A204.1 (cell line): ENCODE results near the gene ARF3.
"Not testable (repeated sequence)": the region's sequence is repeated elsewhere in the genome, so short reads cannot be mapped to it uniquely, and the experiment has no call there.

Experiments used
- FAIRE-seq: peaks from 2 replicates; lab custom pipeline; 2012; peaks lifted over from hg19 to GRCh38; lab: Jason Lieb, UNC

Gene ARF3

DNA sequence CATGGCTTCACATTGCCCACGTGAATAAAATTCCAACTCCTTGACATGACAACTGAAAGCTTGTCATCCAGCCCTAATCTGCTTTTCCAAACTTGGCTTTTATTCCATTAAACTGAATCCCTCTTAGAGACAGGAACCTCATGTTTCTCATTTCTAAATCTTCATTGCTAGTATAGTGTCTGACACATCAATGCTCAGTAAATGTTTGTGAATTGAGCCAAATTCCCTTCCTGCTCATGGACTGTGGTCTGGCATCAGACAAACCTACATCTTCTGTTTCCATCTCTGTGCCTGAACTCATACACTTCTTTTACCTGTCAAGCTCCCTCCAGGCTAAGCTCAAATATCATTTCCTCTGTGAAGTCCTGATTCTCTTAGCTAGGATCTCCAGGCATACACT is 27.7 kb downstream of the ARF3 start:
- FAIRE-seq: no peak

DNA sequence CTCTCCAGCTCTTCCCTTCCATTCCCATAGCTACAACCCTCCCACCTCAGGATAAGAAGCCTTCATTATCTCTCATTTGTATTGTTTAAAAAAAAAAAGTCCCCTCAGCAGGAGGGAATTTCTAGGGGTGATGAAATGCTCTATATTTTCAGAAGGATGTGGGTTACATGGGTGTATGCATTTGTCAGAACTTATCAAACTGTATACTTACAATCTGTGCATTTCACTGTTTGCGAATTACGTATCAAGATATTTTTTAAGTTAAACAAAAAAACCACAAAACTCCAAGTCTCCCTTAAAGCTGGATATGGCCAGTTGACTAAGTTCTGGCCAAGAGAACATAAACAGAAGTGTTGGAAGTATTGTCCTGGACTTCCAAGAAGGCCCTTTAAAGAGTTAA is 30.0 kb downstream of the ARF3 start:
- FAIRE-seq: no peak

DNA sequence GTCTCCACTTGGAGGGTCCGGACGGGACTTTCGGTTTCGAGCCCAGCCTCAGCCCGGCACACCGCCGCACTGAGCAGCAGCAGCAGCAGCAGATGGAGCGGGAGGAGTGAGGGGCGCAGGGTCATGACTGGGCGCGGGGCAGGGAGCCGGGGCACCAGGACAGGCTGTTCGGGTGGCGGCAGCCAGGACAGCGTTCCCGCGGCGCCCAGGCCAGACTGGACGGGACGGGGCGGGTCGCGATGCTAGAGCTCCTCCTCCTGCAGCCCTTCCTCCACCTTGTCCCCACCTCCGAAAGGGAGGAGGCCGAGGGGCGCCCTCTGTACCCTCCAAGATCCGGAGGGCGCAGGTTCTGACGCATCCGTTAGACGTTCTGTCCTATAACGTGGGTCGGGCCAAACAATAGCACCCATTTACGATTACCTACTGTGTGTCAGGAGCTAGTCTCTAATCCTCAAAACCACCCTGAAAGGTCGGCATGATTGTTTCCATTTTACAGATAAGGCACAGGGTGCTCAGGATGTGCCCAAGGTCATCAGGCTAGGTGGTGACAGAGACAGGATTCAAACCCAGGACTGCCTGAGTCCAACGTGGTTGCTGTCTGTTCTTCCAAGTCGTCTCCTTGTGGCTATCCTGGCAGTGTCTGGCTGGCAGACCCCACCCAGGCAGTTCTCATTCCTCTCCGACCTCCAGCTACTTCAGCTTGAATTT is 31.8 kb downstream of the ARF3 start, which contains the start of gene FKBP11:
Gene FKBP11 (minus strand): TSS at position 189 of the 708 bp plus-strand sequence. CDS start 64 bp downstream, at position 125.
- FAIRE-seq: no peak

DNA sequence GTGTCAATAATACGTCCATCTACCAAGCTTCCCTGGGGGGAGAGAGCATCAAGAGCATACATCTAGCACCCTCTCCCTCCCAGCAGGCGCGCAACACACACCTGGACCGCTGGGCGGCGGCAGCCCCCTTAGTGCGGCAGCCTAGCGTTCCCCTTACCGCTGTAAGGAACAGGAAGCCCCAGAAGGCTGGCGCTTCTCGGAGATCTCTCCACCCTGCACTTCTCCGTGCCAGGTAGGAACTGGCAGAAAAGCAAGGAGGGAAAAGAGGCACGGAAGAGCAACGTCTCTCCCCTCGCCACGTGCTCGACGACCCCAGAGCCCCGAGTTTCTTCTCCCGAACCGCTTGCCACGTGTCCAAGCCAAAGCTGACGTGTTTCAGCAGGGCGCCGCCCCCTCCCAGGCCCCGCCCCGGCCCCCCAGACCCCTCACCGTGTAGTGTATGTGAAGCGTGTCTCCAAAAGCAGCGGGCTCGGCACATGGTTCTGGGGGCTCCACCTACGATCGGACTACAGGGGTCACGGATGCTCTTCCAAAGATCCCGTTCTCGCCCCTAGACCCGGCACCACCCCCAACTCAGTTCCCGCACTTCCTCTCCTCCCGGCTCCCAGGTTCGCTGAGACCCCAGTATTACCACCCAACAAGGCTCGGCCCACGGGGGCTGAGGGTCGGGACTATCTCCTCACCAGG is 32.5 kb downstream of the ARF3 start:
- no peak for FAIRE-seq

DNA sequence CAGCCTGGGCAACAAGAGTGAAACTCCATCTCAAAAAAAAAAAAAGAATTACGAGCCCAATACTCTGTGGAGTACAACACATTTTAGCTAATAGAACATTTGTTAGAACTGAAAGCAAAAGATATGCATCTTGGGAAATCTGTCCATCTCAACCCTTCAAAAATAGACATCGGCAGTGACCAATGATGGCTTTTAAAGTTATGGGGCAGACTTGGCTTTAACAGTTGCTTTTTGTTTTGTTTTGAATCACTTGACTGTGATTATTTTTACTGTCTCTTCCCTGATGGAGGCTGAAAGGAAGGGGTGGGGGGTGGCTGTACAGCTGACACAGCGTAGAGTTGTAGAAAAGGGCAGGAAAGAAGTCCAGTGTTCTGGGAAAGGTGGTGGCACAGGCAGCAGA is 34.2 kb downstream of the ARF3 start:
- no peak for FAIRE-seq

DNA sequence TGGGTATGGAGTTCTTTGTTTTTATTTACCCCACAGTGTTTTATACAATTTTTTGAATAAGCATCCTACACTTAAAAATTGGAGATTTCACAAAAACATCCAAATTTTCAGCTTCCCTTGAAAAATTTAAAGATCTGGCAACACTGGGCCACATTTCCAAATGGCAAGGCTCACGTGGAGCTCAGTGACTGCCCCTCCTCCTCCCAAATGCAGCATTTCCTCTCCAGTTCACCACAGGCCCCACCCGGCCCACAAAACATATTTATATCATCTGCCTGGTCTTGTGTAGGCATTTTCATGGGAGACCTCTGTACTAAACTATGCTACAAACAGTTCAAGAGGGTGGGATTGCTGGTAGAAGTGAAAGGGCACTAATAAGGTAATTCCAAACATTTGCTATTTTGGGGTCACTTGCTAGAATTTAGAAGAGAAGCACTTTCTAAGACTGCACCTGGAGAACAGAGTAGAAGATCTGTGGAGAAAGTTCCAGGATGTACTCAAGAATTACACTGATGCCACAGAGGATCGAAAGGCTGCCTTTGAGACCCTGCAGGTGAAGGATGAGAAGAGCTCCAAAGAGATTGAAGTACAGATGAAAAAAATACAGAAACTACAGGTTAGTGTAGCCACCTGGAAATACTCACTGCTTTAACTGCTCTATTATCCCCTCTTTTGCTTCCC is 39.3 kb downstream of the ARF3 start:
- FAIRE-seq: no peak

DNA sequence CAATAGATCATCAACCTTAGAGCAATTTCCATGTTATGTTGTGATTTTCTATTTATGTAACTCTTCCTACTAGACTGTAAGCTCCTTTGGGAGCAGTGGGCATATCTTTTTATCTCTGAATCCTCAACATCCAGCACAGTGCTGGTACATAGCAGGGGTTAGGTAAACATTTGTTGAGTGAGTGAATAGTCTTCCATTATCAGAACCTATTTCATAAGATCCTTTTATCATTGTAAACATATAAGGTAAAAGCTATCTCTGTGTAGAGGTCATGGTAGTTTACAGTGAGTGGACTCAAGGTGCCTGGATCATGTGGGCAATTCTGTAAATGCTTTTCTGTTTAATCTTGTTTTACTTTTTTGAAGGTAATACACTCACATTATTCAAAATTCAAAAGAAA is 47.1 kb downstream of the ARF3 start:
- FAIRE-seq: no peak

DNA sequence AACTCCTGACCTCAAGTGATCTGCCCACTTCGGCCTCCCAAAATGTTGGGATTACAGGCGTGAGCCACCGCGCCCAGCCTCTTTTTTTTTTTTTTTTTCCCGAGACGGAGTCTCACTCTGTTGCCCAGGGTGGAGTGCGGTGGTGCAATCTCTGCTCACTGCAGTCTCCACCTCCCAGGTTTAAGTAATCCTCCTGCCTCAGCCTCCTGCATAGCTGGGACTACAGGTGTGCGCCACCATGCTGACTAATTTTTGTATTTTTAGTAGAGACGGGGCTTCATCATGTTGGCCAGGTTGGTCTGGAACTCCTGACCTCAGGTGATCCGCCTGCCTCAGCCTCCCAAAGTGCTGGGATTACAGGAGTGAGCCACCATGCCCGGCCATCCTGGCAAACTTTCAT is 47.6 kb downstream of the ARF3 start:
- not testable (repeated sequence) for FAIRE-seq

DNA sequence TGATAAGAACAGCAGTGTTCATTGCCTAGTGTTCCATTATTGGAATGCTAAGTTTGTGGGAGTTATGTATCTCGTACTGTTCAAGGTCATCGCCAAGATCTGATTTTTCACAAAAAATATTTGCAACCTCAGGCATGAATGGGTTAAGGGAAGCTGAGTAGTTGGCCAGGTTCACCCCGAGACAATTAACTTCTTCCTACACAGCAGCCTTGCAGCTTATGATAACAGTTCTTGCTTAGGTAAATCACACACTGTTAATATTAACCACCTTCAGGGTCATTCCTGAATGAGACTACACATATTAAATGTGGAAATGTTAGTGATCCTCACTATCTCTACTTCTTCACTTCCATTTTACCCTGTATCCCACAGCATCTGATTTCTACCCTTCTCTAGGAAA is 50.0 kb downstream of the ARF3 start:
- FAIRE-seq: no peak

DNA sequence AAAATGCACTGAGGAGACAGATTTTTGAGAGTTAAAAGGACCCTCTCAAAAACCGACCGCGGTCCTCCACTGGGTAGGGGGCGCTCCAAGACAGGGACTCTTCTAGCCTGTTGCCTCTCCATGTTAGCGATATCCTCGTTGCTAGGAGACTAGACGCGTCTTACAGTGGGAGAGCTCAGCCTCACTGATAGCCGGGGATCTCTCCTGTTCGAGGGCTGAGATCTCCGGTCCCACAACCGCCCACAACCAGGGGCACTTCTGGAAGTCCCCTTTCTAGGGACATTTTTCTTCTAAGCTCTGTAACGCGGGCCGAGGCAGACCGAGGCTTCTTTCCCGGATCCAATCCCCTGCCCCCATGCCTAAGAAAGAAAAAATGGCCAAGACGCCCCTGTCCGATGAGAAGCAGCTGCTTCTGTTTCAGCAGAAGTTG is 53.3 kb downstream of the ARF3 start:
- FAIRE-seq: no peak

DNA sequence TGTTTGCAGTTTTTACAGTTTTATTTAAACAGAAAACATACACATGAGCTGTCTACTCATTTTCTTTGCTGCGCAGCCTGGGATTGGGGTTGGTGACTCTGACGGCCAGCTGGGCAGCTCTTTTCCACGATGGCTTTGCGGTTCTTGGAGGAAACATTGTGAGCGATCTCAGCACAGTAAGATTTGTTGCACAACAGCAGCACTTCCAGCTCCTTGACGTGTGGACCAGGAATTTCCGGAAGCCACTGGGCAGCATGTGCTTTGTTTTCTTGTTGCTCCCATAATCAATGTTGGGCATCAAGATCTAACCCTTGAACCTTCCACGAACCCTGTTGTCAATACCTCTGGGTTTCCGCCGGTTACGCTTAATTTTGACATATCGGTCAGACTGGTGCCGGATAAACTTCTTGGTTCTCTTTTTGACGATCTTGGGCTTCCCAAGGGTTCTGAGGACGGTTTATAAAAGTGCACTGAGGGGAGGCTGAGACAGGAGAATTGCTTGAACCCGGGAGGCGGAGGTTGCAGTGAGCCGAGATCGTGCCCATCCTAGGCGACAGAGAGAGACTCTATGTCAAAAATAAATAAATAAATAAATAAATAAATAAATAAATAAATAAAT is 53.8 kb downstream of the ARF3 start:
- FAIRE-seq: no peak

DNA sequence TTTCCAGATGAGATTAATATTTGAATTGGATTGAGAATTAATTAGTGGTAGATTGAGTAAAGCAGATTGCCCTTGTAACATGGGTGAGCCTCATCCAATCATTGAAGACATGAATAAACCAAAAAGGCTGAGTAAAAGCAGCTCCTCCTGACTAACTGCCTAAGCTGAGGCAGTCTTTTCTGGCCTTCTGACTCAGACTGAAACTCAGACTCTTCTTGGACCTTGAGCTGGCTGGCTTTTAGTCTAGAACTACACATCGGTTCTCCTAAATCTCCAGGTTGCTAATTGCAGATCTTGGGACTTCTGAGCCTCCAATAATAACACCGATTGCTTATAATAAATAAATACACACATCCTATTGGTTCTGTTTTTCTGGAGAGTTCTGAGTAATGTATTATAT is 56.0 kb downstream of the ARF3 start:
- no peak for FAIRE-seq

DNA sequence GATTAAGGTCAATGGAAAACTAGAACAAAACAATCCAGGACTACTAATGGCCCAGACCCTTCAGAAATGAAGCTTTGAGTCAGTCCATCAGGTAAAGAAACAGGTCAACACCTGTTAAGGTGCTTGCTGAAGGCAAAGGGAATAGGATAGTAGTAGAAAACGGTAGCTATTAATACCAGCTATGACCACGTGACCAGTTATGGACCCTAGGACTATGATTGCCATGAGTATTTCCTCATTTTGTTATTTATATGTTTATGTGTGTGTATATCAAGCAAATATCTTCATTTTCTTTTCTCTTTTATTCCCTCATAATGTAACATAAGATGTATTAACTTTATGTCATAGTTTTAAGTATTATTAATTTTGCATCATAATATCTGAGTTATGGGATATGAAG is 57.6 kb downstream of the ARF3 start:
- FAIRE-seq: no peak

DNA sequence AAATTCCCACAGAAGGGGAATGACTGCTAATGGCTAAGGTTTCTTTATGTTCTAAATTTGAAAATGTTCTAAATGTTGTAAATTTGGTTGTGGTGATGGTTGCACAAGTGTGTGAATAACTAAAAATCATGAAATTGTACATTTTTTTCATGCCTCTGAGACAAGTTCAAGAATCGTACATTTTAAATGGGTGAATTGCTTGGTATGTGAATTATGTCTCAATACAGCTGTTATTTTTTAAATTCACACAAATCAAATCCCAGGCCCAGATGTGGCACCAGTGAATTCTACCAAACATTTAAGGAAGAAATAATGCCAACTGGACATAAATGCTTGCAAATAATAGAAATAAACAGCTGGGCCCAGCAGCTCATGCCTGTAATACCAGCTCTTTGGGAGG is 63.0 kb downstream of the ARF3 start:
- FAIRE-seq: no peak

DNA sequence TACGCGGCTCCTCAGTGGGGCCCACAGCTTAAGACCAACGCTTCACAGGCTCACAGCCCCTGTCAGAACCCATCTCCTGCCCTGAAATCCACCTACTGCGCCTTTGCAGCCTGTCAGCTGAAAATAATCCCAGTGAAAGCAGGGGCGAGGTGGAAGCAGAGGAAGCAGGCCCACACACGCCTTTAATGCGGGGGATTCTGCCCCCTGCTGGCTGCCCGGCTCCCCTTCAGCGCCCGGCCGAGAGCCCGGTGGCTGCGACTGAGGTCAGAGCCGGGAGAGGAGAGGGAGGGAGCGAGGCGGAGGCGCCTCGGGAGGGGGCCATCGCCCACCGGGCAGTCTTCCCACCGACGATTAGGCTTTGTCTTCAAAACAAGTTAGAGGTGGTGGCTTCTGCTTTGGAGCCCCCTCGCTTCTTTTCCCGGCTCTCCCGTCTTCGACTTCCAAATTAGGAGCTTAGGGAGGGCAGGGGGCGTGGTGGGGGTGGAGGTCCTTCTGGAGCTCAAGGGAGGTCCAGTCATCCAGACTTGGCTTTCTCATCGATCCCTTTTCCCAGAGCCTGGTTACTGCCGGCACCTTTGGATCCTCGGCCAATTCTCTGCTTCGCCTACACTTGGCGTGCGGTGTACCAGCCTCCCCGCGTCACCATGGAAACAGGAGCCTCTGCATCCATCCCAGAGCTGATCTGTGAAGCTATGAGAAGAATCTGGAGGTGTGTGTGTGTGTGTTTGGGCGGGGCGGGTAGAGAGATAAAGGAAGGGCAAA is 66.4 kb downstream of the ARF3 start:
- FAIRE-seq: no peak

DNA sequence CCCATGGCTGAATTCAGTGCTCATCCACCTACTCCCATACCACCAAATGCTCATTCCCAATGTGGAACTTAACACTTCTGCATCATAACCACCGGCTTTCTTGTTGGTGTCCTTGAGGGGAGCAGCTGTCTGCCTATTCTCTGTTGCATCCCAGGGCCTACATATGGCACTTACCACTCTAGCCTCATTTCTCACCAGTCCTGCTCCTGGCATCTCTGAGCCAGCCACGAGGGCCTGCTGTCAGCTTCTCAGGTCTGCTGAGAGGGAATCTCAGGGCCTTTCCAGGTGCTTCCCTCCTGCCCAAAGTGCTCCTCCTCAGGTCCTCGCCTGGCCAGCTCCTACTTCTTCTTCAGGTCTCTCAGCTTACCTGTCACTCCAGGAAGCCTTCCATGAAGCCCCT is 67.6 kb downstream of the ARF3 start:
- FAIRE-seq: no peak
